ENCODE results near the gene TMEM263.

Gene TMEM263

GRCh38 chr12:106950591-106950990 is 5.1 kb upstream of the TMEM263 start:
- DNase-seq, result no peak

- no peak for DNase-seq
Measured at GRCh38 chr12:106953352-106954250, 2.1 kb upstream of the TMEM263 start.

- DNase-seq, result no peak
Measured at GRCh38 chr12:106954462-106955376, 988 bp upstream of the TMEM263 start.

GRCh38 chr12:106956048-106956578 is 406 bp downstream of the TMEM263 start:
- no peak for DNase-seq

GRCh38 chr12:106957583-106957982 is 1.9 kb downstream of the TMEM263 start:
- DNase-seq, result no peak

GRCh38 chr12:106960443-106960842 is 4.7 kb downstream of the TMEM263 start:
- no peak for DNase-seq

GRCh38 chr12:106962286-106962685 is 6.6 kb downstream of the TMEM263 start:
- no peak for DNase-seq

- no peak for DNase-seq
Measured at GRCh38 chr12:106964526-106964925, 8.8 kb downstream of the TMEM263 start.

- no peak for DNase-seq
Measured at GRCh38 chr12:106971065-106971464, 15.4 kb downstream of the TMEM263 start.

GRCh38 chr12:106973545-106973944 is 17.8 kb downstream of the TMEM263 start:
- no peak for DNase-seq

GRCh38 chr12:106974511-106974910 is 18.8 kb downstream of the TMEM263 start:
- DNase-seq, result no peak

GRCh38 chr12:106975098-106975497 is 19.4 kb downstream of the TMEM263 start:
- no peak for DNase-seq

GRCh38 chr12:106975993-106976658 is 20.4 kb downstream of the TMEM263 start:
- no peak for DNase-seq

GRCh38 chr12:106976668-106977067 is 21.0 kb downstream of the TMEM263 start:
- DNase-seq, result no peak

- DNase-seq, result peak; percentile 40
Measured at GRCh38 chr12:106978035-106978800, 22.5 kb downstream of the TMEM263 start.

GRCh38 chr12:106980944-106981343 is 25.2 kb downstream of the TMEM263 start:
- DNase-seq, result no peak

- DNase-seq, result no peak
Measured at GRCh38 chr12:106981788-106982187, 26.1 kb downstream of the TMEM263 start.

GRCh38 chr12:106982229-106982628 is 26.5 kb downstream of the TMEM263 start:
- no peak for DNase-seq

GRCh38 chr12:106984588-106985137 is 29.0 kb downstream of the TMEM263 start:
- DNase-seq, result no peak

- no peak for DNase-seq
Measured at GRCh38 chr12:106985479-106985878, 29.8 kb downstream of the TMEM263 start.

- DNase-seq, result no peak
Measured at GRCh38 chr12:106986135-106986534, 30.4 kb downstream of the TMEM263 start.

All from NCI-H1092 treated with DMSO at 0.1 percent for 48 hours (cell line).